Memory B cell (primary cell): ENCODE measurements around the gene CYP2U1.

Source experiments
- ATAC-seq: fragments of 150-1000 bp; cut with Tn5 transposase; 2 replicates; pipeline ENCODE4 v1.10.0; 2021; ENCODE audit warnings: low read depth, mild to moderate bottlenecking, moderate library complexity
- DNase-seq, 2 donors: peaks; one replicate each; pipeline ENCODE4 v3.0.0; 2022; ENCODE audit warnings: low spot score in 2 of 2
- H3K27ac Mint-ChIP-seq: one replicate; pipeline ENCODE4 v1.8.0; 2022; ENCODE audit warnings: mild to moderate bottlenecking, moderate library complexity, mixed read lengths
- H3K27me3 Mint-ChIP-seq: one replicate; pipeline ENCODE4 v1.8.0; 2022; ENCODE audit warnings: mixed read lengths
- H3K36me3 Mint-ChIP-seq: one replicate; pipeline ENCODE4 v1.8.0; 2022; ENCODE audit warnings: mild to moderate bottlenecking, mixed read lengths
- H3K4me1 Mint-ChIP-seq: one replicate; pipeline ENCODE4 v1.8.0; 2022; ENCODE audit warnings: mixed read lengths
- H3K4me3 Mint-ChIP-seq: one replicate; pipeline ENCODE4 v1.8.0; 2022; ENCODE audit warnings: mild to moderate bottlenecking, moderate library complexity, mixed read lengths
- H3K9me3 Mint-ChIP-seq: one replicate; pipeline ENCODE4 v1.8.0; 2022; ENCODE audit warnings: mixed read lengths

The CYP2U1 gene

GRCh38 chr4:107978716-107979451, 47.5 kb downstream of the CYP2U1 start:
- Mint-ChIP-seq H3K27me3 (no peaks in the 10 kb centered on the region), H3K9me3 (peaks cover 2% of the 10 kb centered on the region), H3K4me1 (no peaks in the 10 kb centered on the region), H3K27ac (no peak overlapping the region), H3K36me3 (peaks cover 4% of the 10 kb centered on the region), H3K4me3 (no peak overlapping the region)
- no peak for ATAC-seq
- DNase-seq = no peak

- Mint-ChIP-seq H3K4me1 (peaks cover 27% of the 10 kb centered on the region), H3K27ac (peak overlapping the region; percentile 41), H3K27me3 (no peaks in the 10 kb centered on the region), H3K36me3 (no peaks in the 10 kb centered on the region), H3K4me3 (peak overlapping the region; percentile 14), H3K9me3 (no peaks in the 10 kb centered on the region)
- no peak for DNase-seq
- ATAC-seq = no peak
These were observed 56.8 kb downstream of the CYP2U1 start for GRCh38 chr4:107987916-107988762.

- Mint-ChIP-seq H3K4me1 (peaks cover 29% of the 10 kb centered on the region), H3K27ac (peak overlapping the region; percentile 41), H3K9me3 (no peaks in the 10 kb centered on the region), H3K27me3 (no peaks in the 10 kb centered on the region), H3K4me3 (no peak overlapping the region), H3K36me3 (no peaks in the 10 kb centered on the region)
- DNase-seq (no peak), ATAC-seq (no peak)
These were observed 57.4 kb downstream of the CYP2U1 start for GRCh38 chr4:107988763-107989035.

- H3K36me3 Mint-ChIP-seq = no peaks in the 10 kb centered on the region
- H3K27ac Mint-ChIP-seq = peak overlapping the region; percentile 94
- no peaks in the 10 kb centered on the region for H3K27me3 Mint-ChIP-seq
- H3K9me3 Mint-ChIP-seq = no peaks in the 10 kb centered on the region
- DNase-seq (no peak), ATAC-seq (no peak)
- H3K4me1 Mint-ChIP-seq = peaks cover 34% of the 10 kb centered on the region
- H3K4me3 Mint-ChIP-seq = peak overlapping the region; percentile 96
These were observed 57.8 kb downstream of the CYP2U1 start for GRCh38 chr4:107989162-107989536.

GRCh38 chr4:107989537-107990386, 58.4 kb downstream of the CYP2U1 start, which contains the start of gene HADH:
Gene HADH, plus strand, starts transcription at chr4:107989889. Its CDS starts 44 bp downstream, at chr4:107989933.
- peak within 1 kb of the TSS; percentile 96 for H3K4me3 Mint-ChIP-seq
- ATAC-seq = peak; percentile 95
- H3K27ac Mint-ChIP-seq = peak within 1 kb of the TSS; percentile 94
- H3K9me3 Mint-ChIP-seq = no peaks in the 10 kb centered on the region
- peaks cover 40% of the 10 kb centered on the region for H3K4me1 Mint-ChIP-seq
- no peaks in the 10 kb centered on the region for H3K27me3 Mint-ChIP-seq
- H3K36me3 Mint-ChIP-seq = no peaks in the 10 kb centered on the region
- peak; percentile 93 for DNase-seq

GRCh38 chr4:107991945-107992630, 60.7 kb downstream of the CYP2U1 start:
- no peaks in the 10 kb centered on the region for H3K27me3 Mint-ChIP-seq
- ATAC-seq (no peak), DNase-seq (no peak)
- H3K36me3 Mint-ChIP-seq = peaks cover 9% of the 10 kb centered on the region
- no peaks in the 10 kb centered on the region for H3K9me3 Mint-ChIP-seq
- H3K4me1 Mint-ChIP-seq = peaks cover 47% of the 10 kb centered on the region
- peak overlapping the region; percentile 47 for H3K27ac Mint-ChIP-seq
- peak overlapping the region; percentile 96 for H3K4me3 Mint-ChIP-seq

- H3K4me1 Mint-ChIP-seq = peaks cover 48% of the 10 kb centered on the region
- H3K36me3 Mint-ChIP-seq = peaks cover 16% of the 10 kb centered on the region
- H3K27ac Mint-ChIP-seq = peak overlapping the region; percentile 50
- no peaks in the 10 kb centered on the region for H3K27me3 Mint-ChIP-seq
- peak; percentile 12 for ATAC-seq
- no peaks in the 10 kb centered on the region for H3K9me3 Mint-ChIP-seq
- no peak for DNase-seq
- peak overlapping the region; percentile 55 for H3K4me3 Mint-ChIP-seq
These were observed 62.6 kb downstream of the CYP2U1 start for GRCh38 chr4:107993969-107994368.

- DNase-seq = no peak
- H3K9me3 Mint-ChIP-seq = no peaks in the 10 kb centered on the region
- peaks cover 16% of the 10 kb centered on the region for H3K36me3 Mint-ChIP-seq
- peaks cover 45% of the 10 kb centered on the region for H3K4me1 Mint-ChIP-seq
- no peak overlapping the region for H3K4me3 Mint-ChIP-seq
- no peaks in the 10 kb centered on the region for H3K27me3 Mint-ChIP-seq
- H3K27ac Mint-ChIP-seq = no peak overlapping the region
- no peak for ATAC-seq
These were observed 63.5 kb downstream of the CYP2U1 start for GRCh38 chr4:107994894-107995293.

GRCh38 chr4:107996949-107997788, 65.8 kb downstream of the CYP2U1 start:
- H3K9me3 Mint-ChIP-seq = no peaks in the 10 kb centered on the region
- no peak for ATAC-seq
- H3K27ac Mint-ChIP-seq = no peak overlapping the region
- H3K27me3 Mint-ChIP-seq = no peaks in the 10 kb centered on the region
- DNase-seq = no peak
- H3K4me3 Mint-ChIP-seq = no peak overlapping the region
- H3K36me3 Mint-ChIP-seq = peaks cover 23% of the 10 kb centered on the region
- H3K4me1 Mint-ChIP-seq = peaks cover 37% of the 10 kb centered on the region

GRCh38 chr4:107997794-107998193, 66.4 kb downstream of the CYP2U1 start:
- H3K27ac Mint-ChIP-seq = no peak overlapping the region

GRCh38 chr4:107999932-108000539, 68.7 kb downstream of the CYP2U1 start:
- H3K27me3 Mint-ChIP-seq = no peaks in the 10 kb centered on the region
- ATAC-seq = no peak
- no peak for DNase-seq
- H3K36me3 Mint-ChIP-seq = peaks cover 28% of the 10 kb centered on the region
- H3K9me3 Mint-ChIP-seq = no peaks in the 10 kb centered on the region
- peaks cover 18% of the 10 kb centered on the region for H3K4me1 Mint-ChIP-seq
- no peak overlapping the region for H3K4me3 Mint-ChIP-seq
- no peak overlapping the region for H3K27ac Mint-ChIP-seq

More at GRCh38 chr4:107997794-107998193, 66.4 kb downstream of the CYP2U1 start:
- Mint-ChIP-seq H3K27me3 (no peaks in the 10 kb centered on the region), H3K4me3 (no peak overlapping the region), H3K9me3 (no peaks in the 10 kb centered on the region), H3K4me1 (peaks cover 31% of the 10 kb centered on the region), H3K36me3 (peaks cover 25% of the 10 kb centered on the region)
- no peak for ATAC-seq
- DNase-seq = no peak

GRCh38 chr4:108001540-108002135, 70.3 kb downstream of the CYP2U1 start:
- ATAC-seq (no peak), DNase-seq (no peak)
- Mint-ChIP-seq H3K27me3 (no peaks in the 10 kb centered on the region), H3K4me1 (peaks cover 18% of the 10 kb centered on the region), H3K27ac (no peak overlapping the region), H3K4me3 (no peak overlapping the region), H3K9me3 (no peaks in the 10 kb centered on the region), H3K36me3 (peaks cover 23% of the 10 kb centered on the region)
